ENCODE measurements around the gene SH3GL2.

DNA sequence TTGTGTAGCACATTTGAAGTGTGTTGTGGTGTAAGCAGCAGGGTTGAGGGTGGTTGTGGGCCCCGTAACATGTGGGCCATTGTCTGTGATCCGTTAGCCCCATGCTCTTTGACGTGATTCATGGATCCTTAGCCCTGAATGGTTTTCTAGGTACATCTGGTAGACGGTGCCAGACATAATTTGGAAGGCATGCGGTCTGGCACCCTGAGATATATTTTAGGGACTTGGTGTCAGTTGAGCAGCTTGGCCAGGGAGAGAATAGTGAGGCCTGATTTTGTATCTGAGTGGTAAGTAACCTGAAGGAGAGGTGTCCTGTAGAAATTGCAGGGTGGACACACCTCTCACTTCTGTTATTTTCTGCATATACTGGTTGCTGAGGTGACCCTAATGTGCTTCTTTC is 10.9 kb downstream of the SH3GL2 start:
- TF ChIP-seq, protein P1, sequence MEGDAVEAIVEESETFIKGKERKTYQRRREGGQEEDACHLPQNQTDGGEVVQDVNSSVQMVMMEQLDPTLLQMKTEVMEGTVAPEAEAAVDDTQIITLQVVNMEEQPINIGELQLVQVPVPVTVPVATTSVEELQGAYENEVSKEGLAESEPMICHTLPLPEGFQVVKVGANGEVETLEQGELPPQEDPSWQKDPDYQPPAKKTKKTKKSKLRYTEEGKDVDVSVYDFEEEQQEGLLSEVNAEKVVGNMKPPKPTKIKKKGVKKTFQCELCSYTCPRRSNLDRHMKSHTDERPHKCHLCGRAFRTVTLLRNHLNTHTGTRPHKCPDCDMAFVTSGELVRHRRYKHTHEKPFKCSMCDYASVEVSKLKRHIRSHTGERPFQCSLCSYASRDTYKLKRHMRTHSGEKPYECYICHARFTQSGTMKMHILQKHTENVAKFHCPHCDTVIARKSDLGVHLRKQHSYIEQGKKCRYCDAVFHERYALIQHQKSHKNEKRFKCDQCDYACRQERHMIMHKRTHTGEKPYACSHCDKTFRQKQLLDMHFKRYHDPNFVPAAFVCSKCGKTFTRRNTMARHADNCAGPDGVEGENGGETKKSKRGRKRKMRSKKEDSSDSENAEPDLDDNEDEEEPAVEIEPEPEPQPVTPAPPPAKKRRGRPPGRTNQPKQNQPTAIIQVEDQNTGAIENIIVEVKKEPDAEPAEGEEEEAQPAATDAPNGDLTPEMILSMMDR (IDR thresholded peaks at IDR 0.05): no peak
- TF ChIP-seq POLR2A (IDR thresholded peaks at IDR 0.05): no peak
- TF ChIP-seq POLR2AphosphoS5 (IDR thresholded peaks at IDR 0.05): no peak
- no peak for TF ChIP-seq EP300 (IDR thresholded peaks at IDR 0.05)
